NCI-H2196 (cell line): ENCODE measurements around the gene TMX1.

ENCODE experiments used
- DNase-seq: peaks from one replicate; lab custom pipeline; 2025; ENCODE audit not compliant: unreplicated experiment; lab: John Stamatoyannopoulos, UW

Gene TMX1

GRCh38 chr14:51293149-51293911, 53.3 kb downstream of the TMX1 start:
- DNase-seq, result no peak

- no peak for DNase-seq
These were observed 53.9 kb downstream of the TMX1 start for GRCh38 chr14:51293912-51294389.

- DNase-seq, result no peak
These were observed 55.0 kb downstream of the TMX1 start for GRCh38 chr14:51294951-51295525.

GRCh38 chr14:51295646-51296263, 55.7 kb downstream of the TMX1 start:
- DNase-seq, result no peak

- no peak for DNase-seq
These were observed 57.0 kb downstream of the TMX1 start for GRCh38 chr14:51297066-51297465.

- no peak for DNase-seq
These were observed 58.8 kb downstream of the TMX1 start for GRCh38 chr14:51298895-51299294.

- peak; percentile 4 for DNase-seq
These were observed 62.4 kb downstream of the TMX1 start for GRCh38 chr14:51302295-51303030.

- DNase-seq, result no peak
These were observed 64.4 kb downstream of the TMX1 start for GRCh38 chr14:51304438-51304837.

- DNase-seq, result no peak
These were observed 64.9 kb downstream of the TMX1 start for GRCh38 chr14:51304941-51305340.

- DNase-seq, result no peak
These were observed 65.7 kb downstream of the TMX1 start for GRCh38 chr14:51305751-51306150.
